ENCODE measurements around the gene SLCO4A1. TPM values are rescaled to one million over a fixed set of nuclear protein-coding genes. Genes with fewer than 3 reads are reported as not detected.
A peak's percentile ranks its signal among the peaks of the same experiment; 100 is the strongest.

SLCO4A1 gene
- total and polyA plus RNA-seq, 4 experiments from 2014 or later = 0.49 to 0.99 (median 0.97) TPM; not detected in 1

- H3K4me1 Mint-ChIP-seq = no peaks in the 10 kb centered on the region
- no peak overlapping the region for H3K4me3 ChIP-seq (ENCODE audit: low read length in 2 of 2)
- DNase-seq = peak in 1 of 5 donors; percentile 10
- H3K4me3 Mint-ChIP-seq = no peak overlapping the region
- peak overlapping the region in 1 of 7 donors; percentile 53 for H3K27ac Mint-ChIP-seq
- H3K27me3 ChIP-seq (ENCODE audit: insufficient read depth, low read length) = no peaks in the 10 kb centered on the region
- H3K27ac ChIP-seq (ENCODE audit: low read depth, low read length) = no peak overlapping the region
- no peaks in the 10 kb centered on the region for H3K9me3 ChIP-seq (ENCODE audit: control insufficient read depth in 1 of 2, low read length in 2 of 2)
- H3K36me3 ChIP-seq (ENCODE audit: insufficient read depth, low read length) = no peaks in the 10 kb centered on the region
- H3K4me1 ChIP-seq (ENCODE audit: insufficient read depth, low read length) = no peaks in the 10 kb centered on the region
- no peaks in the 10 kb centered on the region for H3K36me3 Mint-ChIP-seq
- no peaks in the 10 kb centered on the region for H3K27me3 Mint-ChIP-seq
- POLR2A ChIA-PET (ENCODE audit: partially characterized antibody) = no interaction called here
- H3K9me3 Mint-ChIP-seq = peaks cover 0 to 3% (median 0%) of the 10 kb centered on the region in 8 donors
- CTCF ChIA-PET (ENCODE audit: partially characterized antibody) = no interaction called here
- intact Hi-C loops (cut with micrococcal nuclease) = no loop called here
Measured at GRCh38 chr20:62658593-62659178, 16.4 kb downstream of the SLCO4A1 start.

GRCh38 chr20:62659488-62660239 lies 17.4 kb downstream of the SLCO4A1 start:
- CTCF ChIA-PET (ENCODE audit: partially characterized antibody) = interaction anchor here (1.6 kb wide), 1 partner anchor 149 kb away, joined by 4 read pairs; no protein-coding TSS in a partner anchor
- peak in 1 of 5 donors; percentile 38 for DNase-seq
- peak overlapping the region in 1 of 7 donors; percentile 56 for H3K27ac Mint-ChIP-seq
- H3K4me3 Mint-ChIP-seq = no peak overlapping the region
- no peaks in the 10 kb centered on the region for H3K36me3 Mint-ChIP-seq
- H3K4me1 ChIP-seq (ENCODE audit: insufficient read depth, low read length) = no peaks in the 10 kb centered on the region
- intact Hi-C loops (cut with micrococcal nuclease) = loop anchor here (10.0 kb wide), 1 partner anchor 345 kb away; the partner anchor contains the start of gene BHLHE23
- H3K4me3 ChIP-seq (ENCODE audit: low read length in 2 of 2) = no peak overlapping the region
- no peaks in the 10 kb centered on the region for H3K36me3 ChIP-seq (ENCODE audit: insufficient read depth, low read length)
- no peak overlapping the region for H3K27ac ChIP-seq (ENCODE audit: low read depth, low read length)
- H3K27me3 Mint-ChIP-seq = no peaks in the 10 kb centered on the region
- no peaks in the 10 kb centered on the region for H3K27me3 ChIP-seq (ENCODE audit: insufficient read depth, low read length)
- H3K4me1 Mint-ChIP-seq = no peaks in the 10 kb centered on the region
- POLR2A ChIA-PET (ENCODE audit: partially characterized antibody) = no interaction called here
- no peaks in the 10 kb centered on the region for H3K9me3 ChIP-seq (ENCODE audit: control insufficient read depth in 1 of 2, low read length in 2 of 2)
- peaks cover 0 to 3% (median 0%) of the 10 kb centered on the region in 8 donors for H3K9me3 Mint-ChIP-seq

GRCh38 chr20:62660240-62660615 lies 17.9 kb downstream of the SLCO4A1 start:
- Histone ChIP-seq H3K9me3 (ENCODE audit: control insufficient read depth in 1 of 2, low read length in 2 of 2) (no peaks in the 10 kb centered on the region), H3K36me3 (ENCODE audit: insufficient read depth, low read length) (no peaks in the 10 kb centered on the region), H3K4me1 (ENCODE audit: insufficient read depth, low read length) (no peaks in the 10 kb centered on the region), H3K4me3 (ENCODE audit: low read length in 2 of 2) (no peak overlapping the region), H3K27ac (ENCODE audit: low read depth, low read length) (no peak overlapping the region), H3K27me3 (ENCODE audit: insufficient read depth, low read length) (no peaks in the 10 kb centered on the region)
- intact Hi-C loops (cut with micrococcal nuclease) = loop anchor here (10.0 kb wide), 1 partner anchor 345 kb away; the partner anchor contains the start of gene BHLHE23
- DNase-seq = no peak
- H3K27me3 Mint-ChIP-seq = no peaks in the 10 kb centered on the region
- no peaks in the 10 kb centered on the region for H3K36me3 Mint-ChIP-seq
- CTCF ChIA-PET (ENCODE audit: partially characterized antibody) = interaction anchor here (1.6 kb wide), 1 partner anchor 148 kb away, joined by 4 read pairs; no protein-coding TSS in a partner anchor
- no peaks in the 10 kb centered on the region for H3K4me1 Mint-ChIP-seq
- H3K4me3 Mint-ChIP-seq = no peak overlapping the region
- peaks cover 0 to 3% (median 0%) of the 10 kb centered on the region in 8 donors for H3K9me3 Mint-ChIP-seq
- POLR2A ChIA-PET (ENCODE audit: partially characterized antibody) = no interaction called here
- H3K27ac Mint-ChIP-seq = no peak overlapping the region

GRCh38 chr20:62660768-62661167 lies 18.5 kb downstream of the SLCO4A1 start:
- DNase-seq = no peak
- Mint-ChIP-seq H3K9me3 (peaks cover 0 to 3% (median 0%) of the 10 kb centered on the region in 8 donors), H3K4me1 (no peaks in the 10 kb centered on the region), H3K27me3 (no peaks in the 10 kb centered on the region), H3K36me3 (no peaks in the 10 kb centered on the region), H3K4me3 (no peak overlapping the region), H3K27ac (no peak overlapping the region)
- Histone ChIP-seq H3K9me3 (ENCODE audit: control insufficient read depth in 1 of 2, low read length in 2 of 2) (no peaks in the 10 kb centered on the region), H3K36me3 (ENCODE audit: insufficient read depth, low read length) (no peaks in the 10 kb centered on the region), H3K4me1 (ENCODE audit: insufficient read depth, low read length) (no peaks in the 10 kb centered on the region), H3K27ac (ENCODE audit: low read depth, low read length) (no peak overlapping the region), H3K4me3 (ENCODE audit: low read length in 2 of 2) (no peak overlapping the region), H3K27me3 (ENCODE audit: insufficient read depth, low read length) (no peaks in the 10 kb centered on the region)
- intact Hi-C loops (cut with micrococcal nuclease) = loop anchor here (10.0 kb wide), 1 partner anchor 344 kb away; the partner anchor contains the start of gene BHLHE23
- POLR2A ChIA-PET (ENCODE audit: partially characterized antibody) = no interaction called here
- CTCF ChIA-PET (ENCODE audit: partially characterized antibody) = interaction anchor here (1.6 kb wide), 1 partner anchor 148 kb away, joined by 4 read pairs; no protein-coding TSS in a partner anchor

GRCh38 chr20:62661647-62662046 lies 19.3 kb downstream of the SLCO4A1 start:
- Histone ChIP-seq H3K9me3 (ENCODE audit: control insufficient read depth in 1 of 2, low read length in 2 of 2) (no peaks in the 10 kb centered on the region), H3K4me3 (ENCODE audit: low read length in 2 of 2) (no peak overlapping the region), H3K27me3 (ENCODE audit: insufficient read depth, low read length) (no peaks in the 10 kb centered on the region), H3K4me1 (ENCODE audit: insufficient read depth, low read length) (no peaks in the 10 kb centered on the region), H3K36me3 (ENCODE audit: insufficient read depth, low read length) (no peaks in the 10 kb centered on the region), H3K27ac (ENCODE audit: low read depth, low read length) (no peak overlapping the region)
- ChIA-PET POLR2A (ENCODE audit: partially characterized antibody) (no interaction called here), CTCF (ENCODE audit: partially characterized antibody) (no interaction called here)
- Mint-ChIP-seq H3K9me3 (peaks cover 0 to 3% (median 0%) of the 10 kb centered on the region in 8 donors), H3K27me3 (no peaks in the 10 kb centered on the region), H3K36me3 (no peaks in the 10 kb centered on the region), H3K27ac (no peak overlapping the region), H3K4me3 (no peak overlapping the region), H3K4me1 (no peaks in the 10 kb centered on the region)
- no peak for DNase-seq
- intact Hi-C loops (cut with micrococcal nuclease) = loop anchor here (10.0 kb wide), 1 partner anchor 343 kb away; the partner anchor contains the start of gene BHLHE23

GRCh38 chr20:62662422-62662821 lies 20.1 kb downstream of the SLCO4A1 start:
- H3K27me3 ChIP-seq (ENCODE audit: insufficient read depth, low read length) = no peaks in the 10 kb centered on the region
- peaks cover 0 to 3% (median 0%) of the 10 kb centered on the region in 8 donors for H3K9me3 Mint-ChIP-seq
- H3K9me3 ChIP-seq (ENCODE audit: control insufficient read depth in 1 of 2, low read length in 2 of 2) = no peaks in the 10 kb centered on the region
- H3K4me3 Mint-ChIP-seq = no peak overlapping the region
- intact Hi-C loops (cut with micrococcal nuclease) = loop anchor here (10.0 kb wide), 1 partner anchor 342 kb away; the partner anchor contains the start of gene BHLHE23
- H3K27ac Mint-ChIP-seq = no peak overlapping the region
- ChIA-PET CTCF (ENCODE audit: partially characterized antibody) (no interaction called here), POLR2A (ENCODE audit: partially characterized antibody) (no interaction called here)
- H3K36me3 ChIP-seq (ENCODE audit: insufficient read depth, low read length) = no peaks in the 10 kb centered on the region
- no peaks in the 10 kb centered on the region for H3K36me3 Mint-ChIP-seq
- no peaks in the 10 kb centered on the region for H3K4me1 Mint-ChIP-seq
- H3K4me3 ChIP-seq (ENCODE audit: low read length in 2 of 2) = no peak overlapping the region
- H3K27ac ChIP-seq (ENCODE audit: low read depth, low read length) = no peak overlapping the region
- no peaks in the 10 kb centered on the region for H3K27me3 Mint-ChIP-seq
- H3K4me1 ChIP-seq (ENCODE audit: insufficient read depth, low read length) = no peaks in the 10 kb centered on the region
- DNase-seq = no peak
